T47D (cell line): ENCODE measurements around the gene USP24.
"Not testable (repeated sequence)": the region's sequence is repeated elsewhere in the genome, so short reads cannot be mapped to it uniquely, and the experiment has no call there.

Source experiments
- DNase-seq, 2 experiments: peaks; one replicate each; pipeline versions ENCODE4 v3.0.0 to v3.0.0-alpha.2; 2011 to 2012; ENCODE audit warnings: low read depth in 1 of 2, low spot score in 1 of 2
- JUND ChIP-seq: IDR thresholded peaks from 2 replicates; pipeline ENCODE4 v1.6.1; 2012; ENCODE audit warnings: low read depth
- in situ Hi-C: cut with HindIII; loops from 2 replicates; pipeline ENCODE4 v1.10.0; 2016; ENCODE audit warnings: low sequenced_read_pairs, low pct_unique_long_range_greater_than_20kb

The USP24 gene

DNA sequence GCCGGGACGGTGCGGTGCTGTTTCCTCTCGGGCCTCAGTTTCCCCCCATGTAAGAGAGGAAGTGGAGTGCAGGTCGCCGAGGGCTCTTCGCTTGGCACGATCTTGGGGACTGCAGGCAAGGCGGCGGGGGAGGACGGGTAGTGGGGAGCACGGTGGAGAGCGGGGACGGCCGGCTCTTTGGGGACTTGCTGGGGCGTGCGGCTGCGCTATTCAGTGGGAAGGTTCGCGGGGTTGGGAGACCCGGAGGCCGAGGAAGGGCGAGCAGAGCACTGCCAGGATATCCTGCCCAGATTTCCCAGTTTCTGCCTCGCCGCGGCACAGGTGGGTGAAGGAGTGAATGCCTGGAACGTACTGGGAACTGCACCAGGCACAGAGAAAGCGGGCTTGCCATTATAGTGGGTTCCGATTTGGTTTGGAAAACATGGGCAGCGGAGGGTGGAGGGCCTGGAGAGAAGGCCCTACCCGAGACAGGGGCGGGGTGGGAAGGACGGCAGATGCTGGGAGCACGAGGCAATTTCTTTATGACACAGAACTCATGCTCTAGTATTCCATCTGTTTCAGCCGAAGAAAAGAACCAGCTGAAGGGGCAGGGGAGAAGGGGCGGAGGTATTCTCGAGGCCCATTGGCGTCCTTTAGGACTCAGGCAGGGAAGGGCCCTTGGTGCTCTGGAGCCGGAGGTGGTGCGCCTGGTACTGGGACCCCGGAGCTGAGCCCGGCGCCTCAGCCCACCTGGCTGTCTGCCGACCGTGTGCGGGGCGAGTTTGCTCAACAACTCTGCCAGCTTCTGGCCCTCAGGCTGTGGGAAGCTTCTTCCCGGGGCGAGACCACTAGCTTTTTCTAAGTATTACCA lies 174.9 kb downstream of the USP24 start:
- in situ Hi-C loops = no loop called here
- TF ChIP-seq JUND = no peak
- DNase-seq = no peak

DNA sequence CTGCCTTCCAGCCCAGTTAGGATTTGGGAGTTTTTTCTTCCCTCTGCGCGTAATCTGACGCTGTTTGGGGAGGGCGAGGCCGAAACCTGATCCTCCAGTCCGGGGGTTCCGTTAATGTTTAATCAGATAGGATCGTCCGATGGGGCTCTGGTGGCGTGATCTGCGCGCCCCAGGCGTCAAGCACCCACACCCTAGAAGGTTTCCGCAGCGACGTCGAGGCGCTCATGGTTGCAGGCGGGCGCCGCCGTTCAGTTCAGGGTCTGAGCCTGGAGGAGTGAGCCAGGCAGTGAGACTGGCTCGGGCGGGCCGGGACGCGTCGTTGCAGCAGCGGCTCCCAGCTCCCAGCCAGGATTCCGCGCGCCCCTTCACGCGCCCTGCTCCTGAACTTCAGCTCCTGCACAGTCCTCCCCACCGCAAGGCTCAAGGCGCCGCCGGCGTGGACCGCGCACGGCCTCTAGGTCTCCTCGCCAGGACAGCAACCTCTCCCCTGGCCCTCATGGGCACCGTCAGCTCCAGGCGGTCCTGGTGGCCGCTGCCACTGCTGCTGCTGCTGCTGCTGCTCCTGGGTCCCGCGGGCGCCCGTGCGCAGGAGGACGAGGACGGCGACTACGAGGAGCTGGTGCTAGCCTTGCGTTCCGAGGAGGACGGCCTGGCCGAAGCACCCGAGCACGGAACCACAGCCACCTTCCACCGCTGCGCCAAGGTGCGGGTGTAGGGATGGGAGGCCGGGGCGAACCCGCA lies 175.7 kb downstream of the USP24 start, which contains the start of gene PCSK9:
Gene PCSK9, plus strand, starts transcription at position 207 of the 741 bp plus-strand sequence. Its CDS starts 290 bp downstream, at position 497.
- in situ Hi-C loops = no loop called here
- no peak for DNase-seq

DNA sequence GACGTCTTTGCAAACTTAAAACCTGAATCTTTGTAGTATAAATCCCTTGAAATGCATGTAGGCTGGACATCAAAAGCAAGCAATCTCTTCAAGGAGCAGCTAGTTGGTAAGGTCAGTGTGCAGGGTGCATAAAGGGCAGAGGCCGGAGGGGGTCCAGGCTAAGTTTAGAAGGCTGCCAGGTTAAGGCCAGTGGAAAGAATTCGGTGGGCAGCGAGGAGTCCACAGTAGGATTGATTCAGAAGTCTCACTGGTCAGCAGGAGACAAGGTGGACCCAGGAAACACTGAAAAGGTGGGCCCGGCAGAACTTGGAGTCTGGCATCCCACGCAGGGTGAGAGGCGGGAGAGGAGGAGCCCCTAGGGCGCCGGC lies 176.2 kb downstream of the USP24 start:
- in situ Hi-C loops = no loop called here

More for the DNA sequence above, 175.7 kb downstream of the USP24 start, which contains the start of gene PCSK9:
- no peak for TF ChIP-seq JUND

DNA sequence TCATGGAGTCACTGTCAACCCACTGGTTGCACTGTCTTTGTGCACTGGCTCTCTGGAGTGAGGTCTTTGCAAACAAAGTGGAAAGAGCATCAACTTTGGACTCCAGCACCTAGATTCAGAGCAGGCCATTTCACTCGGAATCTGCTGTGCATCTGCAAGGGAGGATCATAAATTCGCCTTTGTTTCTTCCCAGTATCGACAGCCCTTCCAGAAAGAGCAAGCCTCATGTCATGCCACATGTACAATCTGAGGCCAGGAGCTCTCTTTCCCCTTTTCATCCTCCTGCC lies 176.7 kb downstream of the USP24 start:
- TF ChIP-seq JUND = no peak
- no peak for DNase-seq
- in situ Hi-C loops = no loop called here

More for the DNA sequence above, 176.2 kb downstream of the USP24 start:
- DNase-seq = no peak
- TF ChIP-seq JUND = no peak

DNA sequence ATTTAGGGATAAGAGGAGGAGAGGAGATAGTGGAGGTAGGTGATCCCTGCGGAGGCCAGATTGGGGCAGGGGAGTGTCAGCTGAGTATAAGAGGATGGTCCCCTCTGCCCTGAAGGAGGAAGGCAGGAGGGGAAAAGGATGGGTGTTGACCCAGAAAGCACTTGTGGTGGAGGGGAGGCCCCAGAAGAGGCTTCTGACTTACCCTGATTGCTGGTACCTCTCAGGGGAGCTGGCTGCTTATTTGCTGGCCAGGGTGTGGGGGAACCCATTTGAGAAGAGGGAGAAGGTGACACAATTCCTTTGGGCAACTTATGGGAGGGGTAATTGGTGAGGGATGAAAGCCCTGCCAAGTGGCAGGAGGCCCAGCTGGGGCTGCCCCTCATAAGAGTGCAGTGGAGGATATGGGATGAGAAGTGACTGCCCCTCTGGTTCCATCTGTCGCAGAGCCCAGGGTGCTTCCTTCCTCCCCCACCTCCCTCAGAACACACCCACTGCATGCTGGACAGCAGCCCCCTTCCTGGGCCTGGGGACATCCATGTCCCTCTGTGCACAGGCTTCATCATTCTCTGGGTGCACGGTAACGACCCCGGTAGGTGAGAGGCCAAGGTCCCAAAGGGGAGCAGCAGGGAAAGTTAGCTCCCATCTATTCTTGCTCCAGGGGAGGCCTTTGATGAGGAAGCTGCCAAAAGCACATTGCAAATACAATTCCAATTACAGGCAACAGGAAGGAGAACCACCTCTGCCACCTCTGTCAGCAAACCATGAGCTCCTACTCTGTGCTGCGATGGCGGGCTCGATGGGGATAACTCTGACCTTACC lies 177.2 kb downstream of the USP24 start:
- in situ Hi-C loops = no loop called here
- DNase-seq = no peak
- TF ChIP-seq JUND = no peak

DNA sequence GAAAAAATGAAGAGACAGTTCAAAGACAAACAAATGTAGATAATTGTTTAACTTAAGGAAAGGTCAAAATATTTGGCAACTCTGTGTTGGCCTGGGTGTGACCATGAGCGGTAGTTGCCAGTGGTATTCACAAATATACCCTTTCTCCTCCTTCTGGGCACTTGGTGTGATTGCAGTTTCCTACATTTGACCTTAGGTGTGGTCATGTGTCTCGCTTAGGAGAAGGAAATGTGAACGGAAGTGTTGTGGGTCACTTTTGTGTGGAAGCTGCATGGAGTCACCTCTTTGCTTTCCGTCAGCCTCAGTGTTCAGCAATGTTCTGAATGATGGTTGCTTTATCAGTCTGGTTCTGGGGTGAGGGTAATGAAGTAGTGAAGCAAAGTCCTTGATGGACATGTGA lies 179.3 kb downstream of the USP24 start:
- in situ Hi-C loops = no loop called here
- DNase-seq = no peak
- TF ChIP-seq JUND = no peak

DNA sequence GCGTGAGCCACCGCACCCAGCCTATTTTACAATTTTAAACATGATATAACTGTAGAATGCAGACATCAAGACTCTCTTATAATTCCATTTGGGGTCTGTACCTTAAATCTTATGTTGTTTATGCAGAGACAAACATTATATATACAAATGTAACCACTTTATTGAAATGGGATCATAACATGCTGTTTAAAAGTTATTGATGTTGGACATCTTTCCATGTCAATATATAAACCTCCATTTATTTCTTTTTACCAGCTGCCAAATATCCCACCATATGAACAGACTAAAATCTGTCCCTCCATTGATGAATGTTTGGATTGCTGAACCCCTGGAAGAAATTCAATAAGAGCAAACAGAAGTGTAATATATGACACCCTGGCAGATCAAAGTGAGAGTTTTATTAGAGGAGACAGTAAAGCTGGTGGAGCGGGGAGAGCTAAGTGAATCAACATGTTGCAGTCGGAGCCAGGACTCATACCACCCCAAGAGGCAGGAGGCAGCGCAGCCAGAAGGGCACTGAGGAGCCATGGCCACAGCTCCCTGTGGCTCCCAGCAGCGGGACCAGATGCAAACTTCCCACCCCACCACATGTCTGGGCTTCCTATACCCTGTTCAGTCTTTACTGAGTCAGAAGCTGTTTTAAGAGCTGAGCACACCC lies 180.6 kb downstream of the USP24 start:
- no peak for DNase-seq
- TF ChIP-seq JUND = no peak
- in situ Hi-C loops = no loop called here

DNA sequence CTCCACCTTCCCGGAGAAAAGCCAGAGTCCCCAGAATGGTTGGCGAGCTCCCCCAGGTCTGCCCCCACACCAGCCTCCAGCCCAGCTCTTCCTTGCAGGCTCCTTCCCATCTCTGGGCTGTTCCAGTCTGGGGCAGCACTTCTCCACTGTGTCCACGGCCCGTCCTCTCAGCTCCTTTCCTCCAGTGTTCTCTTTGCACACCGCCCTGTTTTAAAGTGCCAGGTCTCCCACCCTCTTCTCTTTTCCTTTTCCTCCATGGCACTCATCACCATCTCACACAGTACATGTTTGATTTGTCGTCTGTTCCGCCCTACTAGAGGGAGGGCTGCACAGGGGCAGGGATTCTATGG lies 181.9 kb downstream of the USP24 start:
- DNase-seq = no peak
- in situ Hi-C loops = no loop called here
- no peak for TF ChIP-seq JUND

DNA sequence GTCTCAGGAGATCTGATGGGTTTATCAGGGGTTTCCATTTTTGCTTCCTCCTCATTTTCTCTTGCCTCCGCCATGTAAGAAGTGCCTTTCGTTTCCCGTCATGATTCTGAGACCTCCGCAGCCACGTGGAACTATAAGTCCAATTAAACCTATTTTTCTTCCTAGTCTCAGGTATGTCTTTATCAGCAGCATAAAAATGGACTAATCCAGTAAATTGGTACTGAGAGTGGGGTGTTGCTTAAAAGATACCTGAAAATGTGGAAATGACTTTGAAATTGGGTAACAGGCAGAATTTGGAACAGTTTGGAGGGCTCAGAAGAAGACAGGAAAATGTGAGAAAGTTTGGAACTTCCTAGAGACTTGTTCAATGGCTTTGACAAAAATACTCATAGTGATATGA lies 184.1 kb downstream of the USP24 start:
- in situ Hi-C loops, DNase-seq: not testable (repeated sequence)

DNA sequence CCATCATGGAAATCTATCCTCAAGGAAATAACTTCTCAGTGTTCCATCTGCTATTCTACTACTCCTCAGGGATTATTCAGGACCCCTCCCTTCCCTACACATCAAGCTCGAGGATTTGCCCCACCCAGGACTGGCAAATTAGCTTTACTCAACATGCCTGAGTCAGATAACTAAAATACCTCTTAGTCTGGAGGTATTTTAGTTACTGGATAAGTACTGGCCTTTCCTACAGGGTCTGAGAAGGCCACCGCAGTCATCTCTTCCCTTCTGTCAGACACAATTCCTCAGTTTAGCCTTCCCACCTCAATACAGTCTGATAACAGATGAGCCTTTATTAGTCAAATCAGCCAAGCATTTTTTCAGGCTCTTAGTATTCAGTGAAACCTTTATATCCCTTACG lies 188.5 kb downstream of the USP24 start:
- in situ Hi-C loops, DNase-seq: not testable (repeated sequence)

DNA sequence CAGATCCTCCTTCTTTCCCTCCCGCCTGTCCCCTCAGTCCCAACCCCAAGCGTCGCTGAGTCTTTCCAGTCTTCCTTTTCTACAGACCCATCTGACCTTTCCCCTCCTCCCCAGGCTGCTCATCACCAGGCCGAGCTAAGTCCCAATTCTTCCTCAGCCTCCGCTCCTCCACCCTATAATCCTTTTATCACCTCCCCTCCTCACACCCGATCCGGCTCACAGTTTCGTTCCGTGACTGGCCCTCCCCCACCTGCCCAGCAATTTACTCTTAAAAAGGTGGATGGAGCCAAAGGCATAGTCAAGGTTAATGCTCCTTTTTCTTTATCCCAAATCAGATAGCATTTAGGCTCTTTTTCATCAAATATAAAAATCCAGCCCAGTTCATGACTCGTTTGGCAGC lies 191.0 kb downstream of the USP24 start:
- DNase-seq, in situ Hi-C loops: not testable (repeated sequence)

DNA sequence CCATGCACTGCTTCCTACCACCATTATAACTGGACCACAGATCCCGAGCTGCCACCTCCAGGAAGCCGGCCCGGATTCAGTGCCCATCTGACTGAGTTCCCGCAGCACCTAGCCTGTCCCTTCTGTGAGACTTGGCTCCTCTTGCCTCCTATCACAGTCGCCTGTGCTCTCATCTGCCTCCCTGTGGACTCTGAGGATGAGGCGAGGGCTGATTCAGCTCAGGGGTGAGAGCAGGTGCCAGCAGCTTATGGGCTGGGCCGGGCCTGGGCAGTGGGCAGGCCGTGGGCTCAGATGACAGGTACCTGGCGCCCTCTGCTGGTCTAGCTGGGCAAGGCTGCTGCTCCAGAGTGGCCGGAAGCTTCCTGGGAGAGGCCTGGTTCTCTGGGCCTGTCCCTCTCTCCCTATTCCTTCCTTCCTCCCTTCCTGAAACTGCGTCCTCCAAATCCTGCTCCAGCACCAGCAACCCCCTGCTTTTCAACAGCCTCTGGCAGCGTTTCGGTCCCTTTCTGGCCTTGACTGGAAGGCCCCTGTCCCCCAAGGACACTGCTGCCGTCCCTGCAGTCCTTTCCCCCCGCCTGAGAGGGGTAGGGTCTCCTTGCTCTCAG lies 193.1 kb downstream of the USP24 start:
- peak; percentile 67 to 94 for DNase-seq
- in situ Hi-C loops = no loop called here

More for the DNA sequence above, 193.1 kb downstream of the USP24 start:
- TF ChIP-seq JUND = no peak
